Left forelimb (tissue), 1 donor: ENCODE results near the gene SP3.

Experiments
- DNase-seq: peaks from one replicate; pipeline ENCODE4 v3.0.0-alpha.2; 2018; ENCODE audit warnings: low spot score

The SP3 gene

GRCh38 chr2:173965372-173966025 lies at the start of gene SP3:
Gene SP3, minus strand, starts transcription at chr2:173965373. Its CDS starts 202 bp downstream, at chr2:173965171.
- peak; percentile 99 for DNase-seq

GRCh38 chr2:174014699-174015070 lies 49.5 kb upstream of the SP3 start:
- no peak for DNase-seq

GRCh38 chr2:174014011-174014698 lies 49.0 kb upstream of the SP3 start:
- no peak for DNase-seq

GRCh38 chr2:174013315-174013751 lies 48.2 kb upstream of the SP3 start:
- DNase-seq = no peak

- DNase-seq = peak; percentile 89
These were observed 47.5 kb upstream of the SP3 start for GRCh38 chr2:174012347-174013314.

- DNase-seq = no peak
These were observed 46.6 kb upstream of the SP3 start for GRCh38 chr2:174011796-174012195.

- DNase-seq = no peak
These were observed 46.0 kb upstream of the SP3 start for GRCh38 chr2:174011173-174011572.

GRCh38 chr2:174009488-174010223 lies 44.5 kb upstream of the SP3 start:
- no peak for DNase-seq

- DNase-seq = no peak
These were observed 43.5 kb upstream of the SP3 start for GRCh38 chr2:174008720-174009119.

- no peak for DNase-seq
These were observed 41.8 kb upstream of the SP3 start for GRCh38 chr2:174007010-174007409.

GRCh38 chr2:174005801-174006419 lies 40.7 kb upstream of the SP3 start:
- DNase-seq = no peak

GRCh38 chr2:174004905-174005605 lies 39.9 kb upstream of the SP3 start:
- no peak for DNase-seq

GRCh38 chr2:174003720-174004695 lies 38.8 kb upstream of the SP3 start:
- no peak for DNase-seq

- no peak for DNase-seq
These were observed 37.5 kb upstream of the SP3 start for GRCh38 chr2:174002679-174003078.

GRCh38 chr2:174001107-174001506 lies 35.9 kb upstream of the SP3 start:
- no peak for DNase-seq

- DNase-seq = no peak
These were observed 34.6 kb upstream of the SP3 start for GRCh38 chr2:173999724-174000123.

GRCh38 chr2:173999272-173999671 lies 34.1 kb upstream of the SP3 start:
- no peak for DNase-seq

- no peak for DNase-seq
These were observed 33.2 kb upstream of the SP3 start for GRCh38 chr2:173998386-173998785.

- no peak for DNase-seq
These were observed 32.6 kb upstream of the SP3 start for GRCh38 chr2:173997753-173998152.

- DNase-seq = no peak
These were observed 32.1 kb upstream of the SP3 start for GRCh38 chr2:173997269-173997668.
